Suprapubic skin (tissue), 4 donors: ENCODE results near the gene GK. TPM values are rescaled to one million over a fixed set of nuclear protein-coding genes. Genes with fewer than 3 reads are reported as not detected.

Experiments
- DNase-seq, 2 donors: peaks; one replicate each; pipeline ENCODE4 v3.0.0-alpha.2; 2019; ENCODE audit warnings: low spot score in 2 of 2
- H3K27ac ChIP-seq: fragments of 200-600 bp; sonication (generic); one replicate; pipeline ENCODE4 v1.5.1; 2019
- H3K27me3 ChIP-seq: fragments of 200-600 bp; sonication (generic); one replicate; pipeline ENCODE4 v1.5.1; 2019
- H3K36me3 ChIP-seq: fragments of 200-600 bp; sonication (generic); one replicate; pipeline ENCODE4 v1.5.1; 2019
- H3K4me1 ChIP-seq: fragments of 200-600 bp; sonication (generic); one replicate; pipeline ENCODE4 v1.5.1; 2019
- H3K4me3 ChIP-seq: fragments of 200-600 bp; sonication (generic); one replicate; pipeline ENCODE4 v1.5.1; 2019; ENCODE audit warnings: mild to moderate bottlenecking
- H3K9me3 ChIP-seq: fragments of 200-600 bp; sonication (generic); one replicate; pipeline ENCODE4 v1.5.1; 2019
- CTCF ChIP-seq, 2 donors: fragments of 200-600 bp in 1 of 2; fragments of 450-650 bp in 1 of 2; sonication (generic) in 1 of 2; IDR thresholded peaks; one replicate each; pipeline ENCODE4 v1.5.1; 2016 to 2019; ENCODE audit warnings: antibody characterized with exemption in 2 of 2, mild to moderate bottlenecking in 1 of 2, moderate library complexity in 1 of 2
- EP300 ChIP-seq: sonication (generic); formaldehyde crosslinking; IDR thresholded peaks from one replicate; pipeline ENCODE4 v1.6.1; 2017; ENCODE audit warnings: antibody characterized with exemption
- POLR2A ChIP-seq, 2 donors: fragments of 450-650 bp; IDR thresholded peaks; one replicate each; pipeline ENCODE4 v1.6.1; 2017; ENCODE audit warnings: antibody characterized with exemption in 2 of 2, mild to moderate bottlenecking in 2 of 2, moderate library complexity in 2 of 2
- POLR2AphosphoS5 ChIP-seq, 3 donors: sonication (generic); formaldehyde crosslinking; IDR thresholded peaks; one replicate each; pipeline ENCODE4 v1.6.1; 2017; ENCODE audit warnings: antibody characterized with exemption in 3 of 3
- WGBS: methylation state at CpG from one replicate; pipeline ENCODE4 v1.1.5; 2018; 5-methylcytosine and 5-hydroxymethylcytosine counted together
- total RNA-seq, 4 donors: library from RNA; depleted of rRNA; stranded (reverse); fragments of >200 nt; gene quantifications; one replicate each; pipeline ENCODE4 v1.1.0, GENCODE V29; 2016

The GK gene
- total RNA-seq, 4 donors from 2014 or later: 6.2 to 10.1 (median 8.8) TPM

- 61% methylated on average over 2 of the region's 2 CpGs for WGBS
- no peaks in the 10 kb centered on the region for H3K9me3 ChIP-seq
- H3K27me3 ChIP-seq: no peaks in the 10 kb centered on the region
- TF ChIP-seq POLR2AphosphoS5 (IDR thresholded peaks at IDR 0.05): no peak
- TF ChIP-seq CTCF (IDR thresholded peaks at IDR 0.05): no peak
- TF ChIP-seq EP300: no peak
- TF ChIP-seq POLR2A (IDR thresholded peaks at IDR 0.05): no peak
- DNase-seq: no peak
- H3K4me1 ChIP-seq: peaks cover 12% of the 10 kb centered on the region
- no peak overlapping the region for H3K4me3 ChIP-seq
- H3K36me3 ChIP-seq: no peaks in the 10 kb centered on the region
- no peak overlapping the region for H3K27ac ChIP-seq
These were observed 1.9 kb downstream of the GK start for GRCh38 chrX:30654989-30655607.

GRCh38 chrX:30655991-30656390, 2.8 kb downstream of the GK start:
- no peaks in the 10 kb centered on the region for H3K36me3 ChIP-seq
- no peaks in the 10 kb centered on the region for H3K27me3 ChIP-seq
- TF ChIP-seq POLR2A (IDR thresholded peaks at IDR 0.05): no peak
- no peak for TF ChIP-seq POLR2AphosphoS5 (IDR thresholded peaks at IDR 0.05)
- TF ChIP-seq EP300: no peak
- no peak for TF ChIP-seq CTCF (IDR thresholded peaks at IDR 0.05)
- no peak for DNase-seq
- H3K9me3 ChIP-seq: no peaks in the 10 kb centered on the region
- no peak overlapping the region for H3K27ac ChIP-seq
- 54% methylated on average over 3 of the region's 3 CpGs for WGBS
- H3K4me3 ChIP-seq: no peak overlapping the region
- peaks cover 12% of the 10 kb centered on the region for H3K4me1 ChIP-seq

- Histone ChIP-seq H3K4me1 (peaks cover 12% of the 10 kb centered on the region), H3K36me3 (no peaks in the 10 kb centered on the region), H3K4me3 (no peak overlapping the region), H3K27me3 (no peaks in the 10 kb centered on the region), H3K9me3 (no peaks in the 10 kb centered on the region), H3K27ac (no peak overlapping the region)
- TF ChIP-seq POLR2AphosphoS5 (IDR thresholded peaks at IDR 0.05) (no peak), EP300 (no peak), CTCF (IDR thresholded peaks at IDR 0.05) (no peak), POLR2A (IDR thresholded peaks at IDR 0.05) (no peak)
- WGBS: 63% methylated on average over 5 of the region's 5 CpGs
- DNase-seq: no peak
These were observed 4.3 kb downstream of the GK start for GRCh38 chrX:30657196-30658161.

GRCh38 chrX:30659421-30659820, 6.2 kb downstream of the GK start:
- Histone ChIP-seq H3K4me1 (peaks cover 7% of the 10 kb centered on the region), H3K9me3 (no peaks in the 10 kb centered on the region), H3K27me3 (no peaks in the 10 kb centered on the region), H3K36me3 (no peaks in the 10 kb centered on the region), H3K4me3 (no peak overlapping the region), H3K27ac (no peak overlapping the region)
- 78% methylated on average over 2 of the region's 2 CpGs for WGBS
- no peak for DNase-seq
- TF ChIP-seq CTCF (IDR thresholded peaks at IDR 0.05) (no peak), POLR2A (IDR thresholded peaks at IDR 0.05) (no peak), EP300 (no peak), POLR2AphosphoS5 (IDR thresholded peaks at IDR 0.05) (no peak)

- Histone ChIP-seq H3K9me3 (no peaks in the 10 kb centered on the region), H3K27ac (no peak overlapping the region), H3K4me3 (no peak overlapping the region), H3K4me1 (peaks cover 7% of the 10 kb centered on the region), H3K27me3 (no peaks in the 10 kb centered on the region), H3K36me3 (no peaks in the 10 kb centered on the region)
- DNase-seq: no peak
- 92% methylated on average over 6 of the region's 6 CpGs for WGBS
- TF ChIP-seq EP300 (no peak), POLR2A (IDR thresholded peaks at IDR 0.05) (no peak), CTCF (IDR thresholded peaks at IDR 0.05) (no peak), POLR2AphosphoS5 (IDR thresholded peaks at IDR 0.05) (no peak)
These were observed 8.0 kb downstream of the GK start for GRCh38 chrX:30661228-30661627.
